Tibial nerve (tissue), 4 donors: ENCODE results near the gene LINC01488. TPM values are rescaled to one million over a fixed set of nuclear protein-coding genes. Genes with fewer than 3 reads are reported as not detected.

Experiments
- DNase-seq, 2 donors: peaks; one replicate each; pipeline ENCODE4 v3.0.0-alpha.2; 2019; ENCODE audit warnings: low spot score in 2 of 2
- H3K27ac ChIP-seq, 4 donors: fragments of 200-600 bp; sonication (generic) in 3 of 4; one replicate each; pipeline ENCODE4 v1.5.1; 2017 to 2019; ENCODE audit warnings: mild to moderate bottlenecking in 1 of 4
- H3K27me3 ChIP-seq, 2 donors: fragments of 200-600 bp; sonication (generic) in 1 of 2; one replicate each; pipeline versions ENCODE4 v1.5.1 to v1.6.0; 2017 to 2019
- H3K36me3 ChIP-seq, 3 donors: fragments of 200-600 bp; sonication (generic); one replicate each; pipeline ENCODE4 v1.5.1; 2018 to 2019
- H3K4me1 ChIP-seq, 4 donors: fragments of 200-600 bp; sonication (generic) in 3 of 4; one replicate each; pipeline ENCODE4 v1.5.1; 2017 to 2019
- H3K4me3 ChIP-seq, 4 donors: fragments of 200-600 bp; sonication (generic) in 3 of 4; one replicate each; pipeline ENCODE4 v1.5.1; 2017 to 2019; ENCODE audit warnings: mild to moderate bottlenecking in 1 of 4, moderate library complexity in 1 of 4
- H3K9me3 ChIP-seq, 4 donors: fragments of 200-600 bp; sonication (generic) in 3 of 4; one replicate each; pipeline ENCODE4 v1.5.1; 2017 to 2019
- CTCF ChIP-seq, 5 experiments: fragments of 200-600 bp in 3 of 5; fragments of 450-650 bp in 2 of 5; sonication (generic) in 3 of 5; IDR thresholded peaks; one replicate each; pipeline ENCODE4 v1.5.1; 2016 to 2019; ENCODE audit warnings: antibody characterized with exemption in 5 of 5, mild to moderate bottlenecking in 3 of 5, moderate library complexity in 2 of 5
- EP300 ChIP-seq, 2 donors: sonication (generic); formaldehyde crosslinking; IDR thresholded peaks; one replicate each; pipeline ENCODE4 v1.6.1; 2017; ENCODE audit warnings: antibody characterized with exemption in 2 of 2, mild to moderate bottlenecking in 1 of 2
- POLR2A ChIP-seq, 2 donors: fragments of 450-650 bp; IDR thresholded peaks; one replicate each; pipeline ENCODE4 v1.6.1; 2017; ENCODE audit warnings: antibody characterized with exemption in 2 of 2, mild to moderate bottlenecking in 2 of 2, moderate library complexity in 2 of 2
- WGBS, 2 donors: methylation state at CpG; one replicate each; pipeline ENCODE4 v1.1.5; 2018; 5-methylcytosine and 5-hydroxymethylcytosine counted together
- total RNA-seq, 4 donors: library from RNA; depleted of rRNA; stranded (reverse); fragments of >200 nt; gene quantifications; one replicate each; pipeline ENCODE4 v1.1.0, GENCODE V29; 2016

The LINC01488 gene
- total RNA-seq, 4 donors from 2014 or later: not detected

- TF ChIP-seq CTCF (IDR thresholded peaks at IDR 0.05) (no peak), EP300 (IDR thresholded peaks at IDR 0.05) (no peak), POLR2A (IDR thresholded peaks at IDR 0.05) (no peak)
- no peak for DNase-seq
- 84 to 89% methylated on average over 13 to 14 of the region's 14 CpGs for WGBS, 2 donors
These were observed 29.3 kb downstream of the LINC01488 start for GRCh38 chr11:69510471-69511357.

GRCh38 chr11:69511358-69512055 lies 30.0 kb downstream of the LINC01488 start:
- WGBS, 2 donors: 75 to 85% methylated on average over 21 of the region's 21 CpGs
- H3K9me3 ChIP-seq: peaks cover 0 to 4% (median 0%) of the 10 kb centered on the region in 4 donors
- DNase-seq: no peak
- no peak overlapping the region for H3K4me3 ChIP-seq
- H3K36me3 ChIP-seq: no peaks in the 10 kb centered on the region
- peaks cover 0 to 14% (median 0%) of the 10 kb centered on the region in 4 donors for H3K4me1 ChIP-seq
- TF ChIP-seq EP300 (IDR thresholded peaks at IDR 0.05) (no peak), POLR2A (IDR thresholded peaks at IDR 0.05) (no peak), CTCF (IDR thresholded peaks at IDR 0.05) (no peak)
- no peaks in the 10 kb centered on the region for H3K27me3 ChIP-seq
- no peak overlapping the region for H3K27ac ChIP-seq

More at GRCh38 chr11:69510471-69511357, 29.3 kb downstream of the LINC01488 start:
- Histone ChIP-seq H3K27ac (no peak overlapping the region), H3K27me3 (no peaks in the 10 kb centered on the region), H3K36me3 (no peaks in the 10 kb centered on the region), H3K9me3 (peaks cover 0 to 10% (median 0%) of the 10 kb centered on the region in 4 donors), H3K4me3 (no peak overlapping the region), H3K4me1 (peaks cover 0 to 14% (median 0%) of the 10 kb centered on the region in 4 donors)

- no peak for DNase-seq
- no peaks in the 10 kb centered on the region for H3K27me3 ChIP-seq
- 92 to 99% methylated on average over 8 of the region's 8 CpGs for WGBS, 2 donors
- TF ChIP-seq EP300 (IDR thresholded peaks at IDR 0.05) (no peak), POLR2A (IDR thresholded peaks at IDR 0.05) (no peak), CTCF (IDR thresholded peaks at IDR 0.05) (no peak)
- no peak overlapping the region for H3K27ac ChIP-seq
- H3K36me3 ChIP-seq: no peaks in the 10 kb centered on the region
- no peak overlapping the region for H3K4me3 ChIP-seq
- no peaks in the 10 kb centered on the region for H3K9me3 ChIP-seq
- H3K4me1 ChIP-seq: peaks cover 0 to 14% (median 0%) of the 10 kb centered on the region in 4 donors
These were observed 30.7 kb downstream of the LINC01488 start for GRCh38 chr11:69512136-69512535.

GRCh38 chr11:69512790-69513189 lies 31.3 kb downstream of the LINC01488 start:
- Histone ChIP-seq H3K4me1 (peaks cover 0 to 14% (median 0%) of the 10 kb centered on the region in 4 donors), H3K27ac (no peak overlapping the region), H3K4me3 (no peak overlapping the region), H3K9me3 (no peaks in the 10 kb centered on the region), H3K36me3 (no peaks in the 10 kb centered on the region), H3K27me3 (no peaks in the 10 kb centered on the region)
- TF ChIP-seq CTCF (IDR thresholded peaks at IDR 0.05): no peak
- no peak for TF ChIP-seq POLR2A (IDR thresholded peaks at IDR 0.05)
- no peak for TF ChIP-seq EP300 (IDR thresholded peaks at IDR 0.05)
- 75 to 78% methylated on average over 10 to 16 of the region's 16 CpGs for WGBS, 2 donors
- no peak for DNase-seq

GRCh38 chr11:69513196-69513595 lies 31.7 kb downstream of the LINC01488 start:
- DNase-seq: no peak
- Histone ChIP-seq H3K4me3 (no peak overlapping the region), H3K4me1 (peaks cover 0 to 14% (median 0%) of the 10 kb centered on the region in 4 donors), H3K36me3 (no peaks in the 10 kb centered on the region), H3K9me3 (no peaks in the 10 kb centered on the region), H3K27ac (no peak overlapping the region), H3K27me3 (no peaks in the 10 kb centered on the region)
- no peak for TF ChIP-seq POLR2A (IDR thresholded peaks at IDR 0.05)
- no peak for TF ChIP-seq CTCF (IDR thresholded peaks at IDR 0.05)
- no peak for TF ChIP-seq EP300 (IDR thresholded peaks at IDR 0.05)
- 87 to 92% methylated on average over 11 of the region's 11 CpGs for WGBS, 2 donors
